H1 (cell line): ENCODE data around the gene TTC5. TPM values are rescaled to one million over a fixed set of nuclear protein-coding genes. Genes with fewer than 3 reads are reported as not detected.

Experiments used
- E2F6 ChIP-seq: IDR thresholded peaks from 2 replicates; pipeline ENCODE4 v1.6.1; 2012; ENCODE audit warnings: inconsistent platforms
- JUND ChIP-seq: IDR thresholded peaks from 2 replicates; pipeline ENCODE4 v1.6.1; 2011; ENCODE audit warnings: mild to moderate bottlenecking, improper control_type of control experiment, low read length
- USF2 ChIP-seq: IDR thresholded peaks from 2 replicates; pipeline ENCODE4 v1.6.1; 2011; ENCODE audit warnings: low read length, improper control_type of control experiment
- polyA plus RNA-seq, 7 experiments: library from polyadenylated mRNA; depleted of rRNA in 3 of 7; stranded (reverse) in 5 of 7; unstranded in 2 of 7; fragments of >200 nt in 5 of 7; fragments of 200-250 nt in 2 of 7; gene quantifications; 1 replicate in 5 of 7; 2 replicates in 1 of 7; 4 replicates in 1 of 7; pipeline versions ENCODE4 v1.2.1 to v1.2.3, GENCODE V29; 2011 to 2013; ENCODE audit warnings: missing spikeins in 2 of 7, mixed read lengths in 2 of 7
- total RNA-seq: library from RNA; stranded (reverse); fragmentation: NEBNext Ultra II Directional; extraction: Animal tissue kit (Norgen Biotek cat#: 25700); gene quantifications from 2 replicates; pipeline ENCODE4 v1.2.1, GENCODE V29; 2021

TTC5 gene
- total and polyA plus RNA-seq, 2 of the 8 experiments (the other 6 are each of a cell fraction or from before 2014, with no cell fraction given) = 9.1 to 18.0 TPM

GRCh38 chr14:20314026-20314425, 8.3 kb upstream of the TTC5 start (continued):
- TF ChIP-seq USF2 (no peak), E2F6 (no peak), JUND (no peak)
